HG03457 (cell line): Measurements from ENCODE around the gene BCKDHA.
"Not testable (repeated sequence)": the region's sequence is repeated elsewhere in the genome, so short reads cannot be mapped to it uniquely, and the experiment has no call there.

Source experiments
- ATAC-seq: cut with Tn5 transposase; IDR thresholded peaks from one replicate; pipeline ENCODE4 v1.9.1; 2021; ENCODE audit warnings: moderate number of reproducible peaks; ENCODE audit not compliant: unreplicated experiment

Gene BCKDHA

DNA sequence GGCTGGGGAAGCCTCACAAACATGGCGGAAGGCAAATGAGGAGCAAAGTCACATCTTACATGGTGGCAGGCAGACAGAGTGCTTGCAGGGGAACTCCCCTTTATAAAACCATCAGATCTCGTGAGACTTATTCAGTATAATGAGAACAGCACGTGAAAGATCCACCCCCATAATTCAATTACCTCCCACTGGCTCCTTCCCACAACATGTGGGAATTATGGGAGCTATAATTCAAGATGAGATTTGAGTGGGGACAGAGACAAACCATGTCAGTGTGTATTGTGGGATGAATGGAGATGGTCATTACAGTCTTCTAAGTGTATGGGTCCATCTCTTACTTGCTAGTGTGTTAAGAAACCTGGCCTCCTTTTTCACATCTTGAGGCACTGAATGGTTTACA is 4.4 kb downstream of the BCKDHA start:
- no peak for ATAC-seq

DNA sequence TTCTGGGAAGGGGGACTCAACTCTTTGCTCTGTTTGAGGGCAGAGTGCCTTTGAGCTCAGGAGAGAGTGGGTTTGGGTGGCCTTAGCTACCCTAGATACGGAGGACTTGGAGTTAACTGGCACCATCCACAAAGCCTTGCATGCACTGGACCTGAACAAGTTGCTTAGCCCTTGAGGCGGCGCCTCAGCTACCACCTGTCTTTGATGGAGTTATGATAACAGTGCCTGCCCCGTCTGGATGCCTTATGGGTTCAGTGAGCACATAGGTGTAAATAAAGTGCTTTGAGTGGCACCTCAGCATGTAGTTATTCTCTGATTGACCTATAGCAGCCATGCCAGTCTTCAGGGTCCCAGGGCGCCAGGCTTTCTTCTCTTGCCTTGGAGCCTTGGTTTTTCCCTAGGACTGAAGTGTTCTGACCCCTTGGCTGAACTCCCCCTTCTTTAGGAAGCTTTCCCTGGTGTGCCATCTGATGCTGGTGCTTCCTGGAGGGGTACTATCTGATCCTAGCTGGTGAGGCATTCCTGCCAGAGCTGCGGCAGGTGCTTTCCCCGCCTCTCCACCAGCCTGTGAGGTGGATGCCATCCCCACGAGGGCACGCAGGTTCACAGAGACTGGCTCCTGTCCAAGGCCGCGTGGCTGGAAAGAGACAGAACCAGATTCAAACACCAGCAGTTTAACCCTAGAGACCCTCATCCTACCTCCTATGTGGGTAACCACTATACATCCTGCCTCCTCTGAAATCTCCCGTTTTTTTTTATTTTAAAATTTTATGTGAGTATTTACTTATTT is 5.8 kb downstream of the BCKDHA start:
- no peak for ATAC-seq

DNA sequence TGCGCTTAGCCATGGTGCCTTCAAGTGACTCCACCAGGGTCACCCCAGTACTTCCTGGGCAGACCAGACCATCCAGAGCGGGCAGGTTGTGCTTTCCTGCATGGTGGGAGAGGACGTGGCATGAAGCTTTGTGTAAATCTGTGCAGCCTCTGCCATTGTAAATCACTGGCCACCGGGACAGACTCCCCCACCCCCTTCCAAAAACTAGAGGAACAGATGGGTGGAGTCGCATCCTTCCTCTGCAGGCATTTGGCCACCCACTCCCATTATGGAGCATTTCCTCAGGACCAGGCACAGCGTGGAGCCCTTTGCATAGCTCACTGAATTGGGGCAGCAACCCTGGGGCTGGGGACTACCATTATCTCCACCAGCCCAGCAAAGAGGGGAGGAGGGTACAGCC is 8.2 kb downstream of the BCKDHA start:
- no peak for ATAC-seq

DNA sequence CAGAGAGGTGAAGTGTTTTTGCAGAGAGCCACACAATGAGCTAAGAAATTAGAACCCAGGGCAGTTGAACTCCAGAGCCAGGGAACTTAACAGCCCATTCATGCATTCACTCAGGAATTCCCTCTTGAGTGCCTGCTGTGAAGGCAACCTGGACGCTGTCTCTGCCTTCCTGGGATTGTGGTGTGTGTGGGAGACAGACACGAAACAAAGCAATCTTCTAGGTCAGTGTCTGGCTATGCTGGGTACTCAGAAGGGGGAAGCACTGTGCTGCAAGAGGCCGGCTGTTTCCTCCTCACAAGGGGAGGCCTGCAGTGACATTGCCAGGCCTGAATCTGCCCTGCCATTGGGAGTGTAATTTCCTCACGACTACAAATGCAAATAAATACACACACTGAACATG is 9.7 kb downstream of the BCKDHA start:
- no peak for ATAC-seq

DNA sequence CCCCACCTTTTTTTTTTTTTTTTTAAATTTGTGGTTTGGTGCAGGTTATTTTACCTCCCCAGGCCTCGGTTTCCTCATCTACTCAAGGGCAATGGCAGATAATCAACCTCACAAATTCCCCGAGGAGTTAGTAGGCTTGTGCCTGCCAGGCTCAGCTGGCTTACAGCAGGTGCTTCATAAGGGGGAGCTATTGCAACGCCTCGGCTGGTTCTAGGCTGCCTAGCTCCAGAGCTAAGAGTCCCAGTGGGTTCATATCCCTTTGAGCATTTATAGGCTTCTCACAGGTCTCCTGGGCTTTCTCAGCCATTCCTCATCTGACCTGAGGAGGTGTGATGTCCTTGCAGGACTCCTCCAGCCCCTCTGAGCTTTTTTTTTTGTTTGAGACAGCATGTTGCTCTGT is 10.6 kb downstream of the BCKDHA start:
- no peak for ATAC-seq

DNA sequence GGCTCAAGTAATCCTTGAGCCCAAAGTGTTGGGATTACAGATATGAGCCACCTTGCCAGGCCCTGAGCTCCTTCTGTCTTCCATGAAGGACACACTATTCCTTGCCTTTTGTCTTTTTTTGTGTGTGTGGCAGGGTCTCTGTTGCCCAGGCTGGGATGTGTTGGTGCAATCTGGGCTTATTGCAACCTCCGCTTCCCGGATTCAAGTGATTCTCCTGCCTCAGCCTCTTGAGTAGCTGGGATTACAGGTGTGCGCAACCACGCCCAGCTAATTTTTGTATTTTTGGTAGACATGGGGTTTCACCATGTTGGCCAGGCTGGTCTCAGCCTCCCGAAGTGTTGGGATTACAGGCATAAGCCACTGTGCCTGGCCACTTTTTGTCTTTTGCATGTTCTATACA is 11.2 kb downstream of the BCKDHA start:
- not testable (repeated sequence) for ATAC-seq

DNA sequence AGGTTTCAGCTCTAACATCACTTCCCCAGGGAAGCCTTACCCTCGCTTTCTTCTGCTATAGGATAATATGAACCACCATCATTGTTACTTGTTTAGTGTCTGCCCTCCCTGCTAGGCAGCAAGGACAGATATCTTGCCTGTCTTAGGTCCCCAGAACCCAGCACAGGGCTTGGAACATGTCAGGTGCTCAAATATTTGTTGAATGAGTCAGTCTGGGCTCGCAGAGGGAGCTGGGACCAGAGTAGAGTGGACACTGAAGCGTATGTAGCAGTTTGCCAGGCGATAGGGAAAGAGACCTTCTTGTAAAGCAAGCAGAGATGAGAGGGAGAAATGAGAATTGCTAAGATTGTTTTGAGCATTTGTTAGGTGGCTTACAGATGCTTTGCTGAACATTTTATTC is 11.7 kb downstream of the BCKDHA start:
- ATAC-seq, result no peak

DNA sequence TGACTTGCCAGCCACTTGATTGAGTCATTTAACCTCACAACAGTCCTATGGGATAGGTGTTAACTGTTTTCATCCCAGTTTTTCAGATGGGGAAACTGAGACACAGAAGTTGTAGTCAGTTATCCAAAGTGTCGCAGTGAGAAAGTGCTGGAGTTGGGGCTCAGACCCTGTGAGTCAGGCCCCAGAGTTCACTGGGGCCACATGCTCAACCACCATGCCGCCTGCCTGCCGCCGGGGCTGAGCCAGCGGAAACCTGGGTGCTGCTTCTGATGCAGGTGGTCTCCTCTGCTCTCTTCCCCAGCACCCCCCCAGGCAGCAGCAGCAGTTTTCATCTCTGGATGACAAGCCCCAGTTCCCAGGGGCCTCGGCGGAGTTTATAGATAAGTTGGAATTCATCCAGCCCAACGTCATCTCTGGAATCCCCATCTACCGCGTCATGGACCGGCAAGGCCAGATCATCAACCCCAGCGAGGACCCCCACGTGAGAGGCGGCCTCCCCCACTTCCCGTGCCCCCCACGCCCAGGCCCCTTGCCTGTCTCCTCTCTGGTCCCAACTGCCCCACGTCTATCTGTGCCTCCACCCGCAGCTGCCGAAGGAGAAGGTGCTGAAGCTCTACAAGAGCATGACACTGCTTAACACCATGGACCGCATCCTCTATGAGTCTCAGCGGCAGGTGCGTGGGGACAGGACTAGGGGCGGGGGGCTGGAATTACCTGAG is 12.9 kb downstream of the BCKDHA start:
- ATAC-seq, result no peak

DNA sequence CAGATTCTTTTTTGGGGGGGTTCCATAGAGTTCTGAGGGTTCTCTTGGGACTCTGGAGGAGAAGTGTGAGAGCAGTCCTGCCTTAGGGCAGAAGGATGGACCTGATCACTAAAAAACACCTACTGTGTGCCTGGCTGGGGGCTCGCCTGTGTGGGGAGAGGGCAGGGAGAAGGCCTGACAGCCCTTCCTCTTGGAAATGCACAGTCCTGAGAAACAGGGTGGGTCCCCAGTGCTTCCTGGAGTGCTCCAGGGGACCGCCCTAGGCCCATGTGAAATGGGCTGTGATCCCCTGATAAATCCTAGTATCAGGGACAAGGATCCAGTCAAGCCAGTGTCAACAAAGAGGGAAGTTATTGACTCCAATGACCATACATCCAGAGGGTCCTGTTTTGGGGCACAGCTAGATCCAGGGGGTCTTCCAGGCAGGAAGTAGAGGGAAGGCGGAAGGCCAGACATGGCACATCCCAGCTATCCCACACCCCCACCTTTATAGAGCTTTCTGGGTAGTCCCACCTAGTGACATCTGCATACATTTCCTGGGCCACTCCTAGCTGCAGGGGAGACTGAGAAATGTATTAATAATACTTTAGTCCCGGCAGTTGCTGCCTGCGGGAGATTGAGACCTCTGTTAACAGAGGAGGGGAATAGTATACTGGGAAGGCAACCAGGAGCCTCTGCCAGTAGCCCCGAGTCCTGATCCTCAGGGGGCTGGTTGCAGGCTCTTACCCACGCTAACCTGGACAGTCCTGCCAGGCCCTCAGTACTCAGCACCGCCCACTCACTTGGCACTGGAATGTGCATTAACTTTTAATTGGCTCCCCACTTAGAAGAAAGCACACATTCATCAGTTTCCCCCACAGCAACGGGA is 13.7 kb downstream of the BCKDHA start:
- no peak for ATAC-seq

DNA sequence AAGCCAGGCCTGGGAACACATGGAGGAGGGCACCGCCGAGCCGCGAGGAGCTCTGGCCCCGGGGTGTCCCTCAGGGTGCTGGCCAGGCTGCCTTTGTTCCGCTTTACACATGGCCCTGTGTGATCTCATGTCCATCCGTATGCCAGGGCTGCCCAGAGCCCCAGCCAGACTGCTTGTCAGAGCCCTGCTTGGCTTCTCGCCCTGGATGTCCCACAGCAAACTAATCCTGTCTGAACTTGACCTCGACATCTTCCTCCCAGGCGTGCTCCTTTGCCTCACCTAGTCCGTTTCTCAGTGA is 14.3 kb downstream of the BCKDHA start:
- no peak for ATAC-seq

DNA sequence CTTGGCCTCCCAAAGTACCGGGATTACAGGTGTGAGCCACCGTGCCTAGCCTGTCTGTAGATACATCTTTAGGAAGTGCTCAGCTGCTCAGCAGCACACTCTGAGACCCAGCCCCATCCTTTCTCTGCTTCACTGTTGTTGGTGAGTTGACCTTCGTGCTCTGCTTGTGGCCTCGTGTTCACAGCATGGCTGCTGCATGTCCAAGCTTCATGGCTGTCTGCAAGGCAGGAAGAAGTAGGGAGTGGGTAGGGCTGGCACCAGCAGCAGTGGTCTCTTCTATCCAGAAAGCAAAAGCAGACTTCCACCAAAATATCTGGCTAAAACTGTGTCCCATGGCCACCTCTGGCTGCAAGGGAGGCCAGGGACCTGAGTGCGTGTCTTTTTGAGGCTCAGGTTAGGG is 15.3 kb downstream of the BCKDHA start:
- ATAC-seq, result no peak

DNA sequence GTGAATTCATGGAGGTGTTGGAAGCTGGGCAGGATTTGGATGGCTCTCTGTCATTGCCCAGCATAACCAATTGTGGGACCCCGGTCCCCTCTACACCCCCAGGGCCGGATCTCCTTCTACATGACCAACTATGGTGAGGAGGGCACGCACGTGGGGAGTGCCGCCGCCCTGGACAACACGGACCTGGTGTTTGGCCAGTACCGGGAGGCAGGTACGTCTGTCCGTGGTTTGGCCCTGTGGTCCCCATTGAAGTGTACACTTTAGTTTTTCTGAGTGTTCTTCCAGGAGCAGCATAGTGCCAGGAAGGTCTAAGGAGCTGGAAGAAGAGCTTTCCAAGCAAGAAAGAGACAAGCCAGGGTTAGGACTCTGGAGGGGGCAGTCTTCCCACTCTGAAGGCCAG is 16.3 kb downstream of the BCKDHA start:
- ATAC-seq, result no peak

DNA sequence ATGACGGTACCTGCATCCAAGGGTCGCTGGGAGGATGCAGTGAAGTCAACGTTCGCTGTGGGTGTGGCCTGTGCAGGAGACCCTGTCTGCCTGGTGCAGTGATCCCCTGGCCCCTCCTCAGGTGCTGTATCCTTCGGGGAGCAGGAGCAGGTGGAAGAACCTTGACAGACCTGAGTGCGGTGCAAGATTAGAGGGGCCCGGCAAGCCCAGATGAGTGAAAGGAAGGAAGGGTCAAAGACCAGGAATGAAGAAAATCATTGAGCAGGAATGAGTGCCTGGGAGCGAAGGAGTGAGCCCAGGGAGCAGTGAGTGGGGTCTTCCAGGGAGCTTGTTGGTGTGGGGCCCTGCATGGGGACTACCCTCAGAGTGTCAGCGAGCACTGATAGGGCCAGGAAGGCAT is 16.8 kb downstream of the BCKDHA start:
- ATAC-seq, result no peak

DNA sequence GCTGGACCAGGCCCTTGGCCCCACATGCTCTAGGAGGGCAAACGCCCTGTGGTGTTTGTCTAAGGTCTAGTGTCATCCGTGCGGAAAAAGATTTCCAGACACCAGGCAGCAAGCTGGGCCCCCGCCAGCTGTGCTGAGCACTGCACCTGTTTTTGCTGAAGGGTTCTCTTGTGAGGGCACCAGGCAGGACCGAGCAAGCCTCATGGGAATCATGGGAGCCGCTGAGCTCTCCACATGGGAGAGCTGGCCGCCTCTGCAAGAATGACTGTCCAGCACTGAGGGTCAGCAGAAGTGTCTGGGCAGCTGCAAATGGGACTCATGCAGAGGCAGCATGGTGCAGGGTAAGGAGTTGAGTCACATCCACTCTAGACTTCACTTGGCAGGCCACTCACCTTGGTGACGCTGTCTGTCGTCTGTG is 17.5 kb downstream of the BCKDHA start:
- no peak for ATAC-seq

DNA sequence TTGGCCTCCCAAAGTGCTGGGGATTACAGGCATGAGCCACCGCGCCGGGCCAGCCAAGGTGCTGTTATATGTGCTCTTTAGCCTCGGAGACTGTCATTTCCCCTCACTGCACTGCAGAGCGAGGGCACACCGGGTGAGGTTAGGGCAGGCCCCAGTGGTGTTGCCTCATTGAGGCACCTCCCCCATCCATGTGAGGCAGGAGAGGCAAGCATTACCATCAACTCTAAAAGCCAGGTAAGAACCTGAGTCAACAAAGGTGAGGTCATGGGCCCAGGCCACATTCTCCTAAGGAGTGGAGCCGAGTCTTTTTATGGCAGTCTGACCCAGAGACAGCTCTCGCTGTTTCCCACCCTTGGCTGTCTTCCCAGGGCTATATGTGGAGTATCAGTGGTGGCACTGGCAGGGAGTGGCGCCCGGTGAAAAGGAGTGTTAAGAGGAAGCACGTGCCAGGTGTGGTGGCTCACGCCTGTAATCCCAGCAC is 18.6 kb downstream of the BCKDHA start:
- ATAC-seq, result no peak

DNA sequence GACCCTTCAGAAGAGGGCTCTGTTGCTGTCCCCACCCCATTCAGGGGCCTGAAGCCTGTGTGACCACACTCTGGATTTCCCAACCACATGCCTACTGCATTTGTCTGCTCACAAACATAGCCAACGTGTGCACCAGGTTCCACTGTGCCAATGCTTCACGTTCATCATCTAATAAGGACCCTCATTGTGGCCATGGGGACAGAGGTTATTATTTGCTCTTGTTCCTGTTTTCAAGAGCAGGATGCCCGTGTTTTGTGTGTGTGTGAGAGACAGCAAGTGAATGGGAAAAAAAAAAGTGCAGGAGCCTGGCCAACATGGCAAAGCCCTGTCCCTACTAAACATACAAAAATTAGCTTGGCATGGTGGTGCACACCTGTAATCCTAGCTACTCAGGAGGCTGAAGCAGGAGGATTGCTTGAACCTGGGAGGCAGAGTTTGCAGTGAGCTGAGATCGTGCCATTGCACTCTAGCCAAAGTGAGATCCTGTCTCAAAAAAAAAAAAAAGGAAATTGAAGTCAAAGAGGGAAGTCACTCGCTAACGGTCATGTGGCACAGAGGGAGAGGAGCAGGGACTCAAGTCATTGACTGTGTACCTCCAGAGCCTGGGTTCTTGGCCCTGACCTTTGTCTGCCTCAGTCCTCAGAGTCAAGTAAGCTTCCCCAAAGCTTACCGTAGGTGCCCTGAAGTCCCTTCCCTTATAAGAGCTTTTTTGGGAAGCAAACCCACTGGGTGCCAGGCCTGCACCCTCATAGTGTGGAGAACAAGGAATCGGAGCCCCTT is 22.7 kb downstream of the BCKDHA start:
- ATAC-seq, result no peak

DNA sequence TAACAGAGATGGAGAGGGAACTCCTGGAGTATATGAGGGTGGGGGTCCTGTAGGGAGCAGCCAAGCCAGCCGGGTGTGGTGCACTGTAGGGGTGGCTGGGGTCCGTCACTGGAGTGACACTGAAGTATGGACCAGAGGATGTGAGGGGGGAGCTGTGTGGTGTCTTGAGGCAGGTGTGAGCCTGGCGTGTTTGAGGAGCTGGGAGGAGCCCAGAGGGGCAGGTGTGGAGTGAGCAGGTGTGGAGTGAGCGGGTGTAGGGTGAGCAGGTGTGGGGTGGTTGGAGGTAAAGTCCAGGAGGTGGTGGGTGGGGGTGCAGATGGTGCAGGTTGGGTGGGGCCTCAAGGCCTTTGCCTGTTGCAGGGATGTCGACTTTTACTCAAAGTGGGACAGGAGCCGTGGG is 23.7 kb downstream of the BCKDHA start:
- no peak for ATAC-seq

DNA sequence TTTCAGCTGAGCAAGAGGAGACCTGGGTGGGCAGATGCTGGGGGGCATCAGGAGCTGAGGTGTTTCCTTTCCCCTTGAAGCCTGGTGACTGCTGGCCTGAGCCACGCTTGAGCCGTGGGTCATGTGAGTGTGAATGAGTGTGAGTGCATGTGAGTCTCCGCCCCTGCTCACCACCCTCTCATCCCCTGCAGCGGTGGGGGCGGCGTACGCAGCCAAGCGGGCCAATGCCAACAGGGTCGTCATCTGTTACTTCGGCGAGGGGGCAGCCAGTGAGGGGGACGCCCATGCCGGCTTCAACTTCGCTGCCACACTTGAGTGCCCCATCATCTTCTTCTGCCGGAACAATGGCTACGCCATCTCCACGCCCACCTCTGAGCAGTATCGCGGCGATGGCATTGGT is 24.4 kb downstream of the BCKDHA start:
- ATAC-seq, result no peak

DNA sequence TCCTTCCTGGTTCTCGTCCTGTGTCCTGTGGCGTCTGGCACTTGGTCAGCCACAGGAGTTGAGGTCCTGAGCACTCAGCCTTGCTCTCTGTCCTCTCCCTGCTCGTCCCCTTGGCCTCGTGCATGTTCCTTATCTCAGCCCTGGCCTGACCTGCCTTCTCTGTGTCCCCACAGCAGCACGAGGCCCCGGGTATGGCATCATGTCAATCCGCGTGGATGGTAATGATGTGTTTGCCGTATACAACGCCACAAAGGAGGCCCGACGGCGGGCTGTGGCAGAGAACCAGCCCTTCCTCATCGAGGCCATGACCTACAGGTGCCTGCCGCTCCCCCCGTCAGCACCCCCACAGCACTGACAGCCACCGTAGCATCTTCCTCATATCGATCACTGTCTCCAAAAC is 24.8 kb downstream of the BCKDHA start:
- no peak for ATAC-seq

DNA sequence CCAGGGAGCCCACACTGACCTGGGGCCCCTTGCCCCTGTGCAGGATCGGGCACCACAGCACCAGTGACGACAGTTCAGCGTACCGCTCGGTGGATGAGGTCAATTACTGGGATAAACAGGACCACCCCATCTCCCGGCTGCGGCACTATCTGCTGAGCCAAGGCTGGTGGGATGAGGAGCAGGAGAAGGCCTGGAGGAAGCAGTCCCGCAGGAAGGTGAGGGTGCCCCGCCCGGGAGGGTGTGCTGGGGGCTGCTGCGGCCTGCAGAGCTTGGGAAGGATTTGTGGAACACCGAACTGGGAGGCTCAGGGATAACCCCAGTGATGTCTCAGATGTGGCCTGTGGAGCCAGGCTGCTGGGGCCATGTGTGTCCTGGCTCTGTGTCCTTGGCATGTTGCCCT is 25.3 kb downstream of the BCKDHA start:
- no peak for ATAC-seq
